GM12891 (cell line): ENCODE data around the gene TIGD3.

Source experiments
- POU2F2 ChIP-seq: IDR thresholded peaks from 2 replicates; pipeline ENCODE4 v1.6.1; 2011; ENCODE audit warnings: low read depth, mild to moderate bottlenecking, control low read depth, low read length, moderate library complexity
- TAF1 ChIP-seq: IDR thresholded peaks from 2 replicates; pipeline ENCODE4 v1.6.1; 2011; ENCODE audit warnings: low read depth, low read length, control low read depth

DNA sequence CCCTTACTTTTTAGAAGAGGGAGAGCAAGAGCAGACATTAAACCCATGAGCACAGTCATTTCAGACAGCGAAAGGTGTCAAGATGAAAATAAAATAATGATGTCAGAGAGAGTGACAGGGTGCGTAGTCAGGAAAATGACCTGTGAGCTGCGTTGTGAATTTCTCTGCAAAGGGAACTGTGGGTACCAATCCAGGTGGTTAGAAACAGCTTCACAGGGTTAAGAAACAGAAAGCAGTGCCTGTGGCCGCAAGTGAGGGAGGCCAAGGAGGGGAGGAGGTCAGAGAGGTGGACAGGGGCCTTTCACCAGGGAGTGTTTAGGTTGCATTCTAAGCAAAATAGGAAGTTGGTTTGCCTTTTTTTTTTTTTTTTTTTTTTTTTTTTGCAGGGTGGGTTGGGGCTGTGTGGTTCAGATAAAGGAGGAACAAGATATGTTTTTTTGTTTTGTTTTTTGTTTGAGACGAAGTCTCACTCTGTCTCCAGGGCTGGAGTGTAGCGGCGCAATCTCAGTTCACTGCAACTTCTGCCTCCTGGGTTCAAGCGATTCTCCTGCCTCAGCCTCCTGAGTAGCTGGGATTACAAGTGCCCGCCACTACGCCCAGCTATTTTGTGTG is 7.9 kb downstream of the TIGD3 start:
- TF ChIP-seq TAF1 (no peak), POU2F2 (no peak)
